Limb (tissue), 2 donors: ENCODE data around the gene POU2AF3.

ENCODE experiments used
- DNase-seq, 2 donors: peaks; one replicate each; pipeline ENCODE4 v3.0.0-alpha.2; 2016; ENCODE audit errors: extremely low spot score in 2 of 2

POU2AF3 gene

DNA sequence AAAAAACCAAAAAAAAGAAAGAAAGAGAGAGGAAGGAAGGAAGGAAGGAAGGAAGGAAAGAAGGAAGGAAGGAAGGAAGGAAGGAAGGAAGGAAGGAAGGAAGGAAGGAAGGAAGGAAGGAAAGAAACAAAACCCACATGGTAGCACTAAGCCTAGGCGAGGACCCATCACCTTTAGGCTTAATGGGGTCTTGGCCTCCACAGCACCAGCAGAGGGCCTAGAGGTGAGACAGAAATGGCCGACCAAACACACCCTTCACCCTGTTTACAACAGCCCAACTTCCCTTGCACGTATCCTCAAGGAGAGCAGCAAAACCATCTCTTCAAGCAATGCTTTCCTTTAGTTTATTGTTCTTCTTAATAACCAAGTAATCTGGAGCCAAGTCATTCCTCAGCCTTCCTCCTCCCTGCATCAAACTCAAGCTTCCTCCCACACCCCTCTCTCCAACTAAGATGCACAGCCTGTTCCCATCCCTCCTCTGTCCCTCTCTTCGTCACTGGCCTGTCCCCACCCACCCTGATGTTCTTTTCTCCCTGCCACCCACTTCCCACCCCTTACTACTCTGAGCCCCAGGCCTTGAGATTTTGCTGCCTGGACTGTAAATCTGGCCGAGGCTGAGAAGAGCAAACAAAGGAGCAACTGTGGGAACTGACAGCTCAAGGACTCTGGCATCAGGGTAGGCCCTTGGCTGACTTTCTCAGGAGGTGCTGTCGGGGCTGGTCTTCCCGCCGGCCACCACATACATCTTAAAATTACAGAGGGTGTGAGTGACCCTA, 54.8 kb downstream of the POU2AF3 start:
- no peak for DNase-seq

DNA sequence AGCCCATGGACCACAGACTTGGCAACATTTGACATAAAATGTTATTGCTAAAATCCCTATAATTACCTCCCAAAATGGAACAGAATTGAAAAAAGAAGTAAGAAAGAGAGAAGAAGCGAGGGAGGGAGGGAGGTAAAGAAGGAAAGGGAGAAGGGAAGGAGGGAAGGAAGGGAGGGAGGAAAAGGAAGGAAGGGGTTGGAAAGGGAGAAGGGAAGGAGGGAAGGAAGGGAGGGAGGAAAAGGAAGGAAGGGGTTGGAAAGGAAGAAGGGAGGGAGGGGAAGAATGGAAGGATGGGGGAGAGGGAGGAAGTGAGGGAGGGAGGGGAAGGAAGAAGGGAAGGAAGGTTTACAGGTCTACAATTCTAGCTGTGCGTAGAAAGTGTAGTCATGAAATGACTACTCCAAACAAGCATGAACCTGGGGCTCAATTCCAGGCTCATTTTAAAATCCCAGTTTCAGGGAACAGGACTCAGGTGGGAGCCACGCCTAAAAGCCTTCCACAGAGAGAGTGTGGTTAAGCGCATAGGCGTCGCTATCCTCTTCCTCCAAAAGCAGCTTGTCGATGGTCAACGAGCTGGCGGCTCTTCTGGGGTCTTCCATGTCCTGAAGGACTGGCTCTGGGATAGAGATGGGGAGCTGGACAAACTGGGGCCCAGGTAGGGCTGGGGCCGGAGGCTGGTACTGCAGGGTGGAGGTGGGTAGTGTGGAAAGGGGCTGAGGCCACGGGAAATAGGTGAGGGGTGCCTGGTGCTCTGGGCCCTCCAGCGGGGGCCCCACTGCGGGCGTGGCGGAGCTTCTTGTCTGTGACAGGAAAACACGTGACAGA, 55.6 kb downstream of the POU2AF3 start:
- no peak for DNase-seq

DNA sequence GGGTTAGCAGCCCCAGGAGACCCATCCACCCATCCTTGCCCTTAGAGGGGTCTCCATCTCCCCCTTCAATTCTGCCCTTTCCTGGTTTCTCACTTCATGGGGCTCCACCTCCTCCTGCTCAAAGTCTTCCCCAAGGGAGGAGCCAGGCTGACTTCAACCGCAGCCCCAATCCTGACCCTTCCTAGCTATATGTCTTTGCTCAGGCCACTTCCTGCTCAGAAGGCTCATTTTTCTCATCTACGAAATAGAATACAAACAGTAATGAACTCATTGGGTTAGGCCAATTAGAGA, 56.2 kb downstream of the POU2AF3 start:
- DNase-seq, result no peak

DNA sequence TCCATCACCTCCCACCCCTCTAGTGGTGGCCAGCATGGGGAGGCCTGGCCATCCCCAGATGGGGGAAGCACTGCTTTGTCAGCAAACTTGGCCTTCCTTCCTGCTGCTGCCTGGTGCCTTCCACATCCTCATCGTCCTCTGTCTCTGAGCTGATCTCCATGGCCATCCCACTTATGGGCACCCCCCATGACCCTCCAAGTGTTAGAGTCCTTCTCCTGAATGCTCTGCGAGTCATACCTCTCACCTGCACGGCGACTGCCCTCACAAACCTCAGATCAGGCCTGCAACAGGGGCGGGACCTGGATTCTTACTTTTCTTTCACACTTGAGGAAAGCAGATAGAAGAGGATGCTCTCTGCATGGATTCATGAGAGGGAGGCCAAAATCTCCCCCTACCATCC, 56.8 kb downstream of the POU2AF3 start:
- DNase-seq, result no peak

DNA sequence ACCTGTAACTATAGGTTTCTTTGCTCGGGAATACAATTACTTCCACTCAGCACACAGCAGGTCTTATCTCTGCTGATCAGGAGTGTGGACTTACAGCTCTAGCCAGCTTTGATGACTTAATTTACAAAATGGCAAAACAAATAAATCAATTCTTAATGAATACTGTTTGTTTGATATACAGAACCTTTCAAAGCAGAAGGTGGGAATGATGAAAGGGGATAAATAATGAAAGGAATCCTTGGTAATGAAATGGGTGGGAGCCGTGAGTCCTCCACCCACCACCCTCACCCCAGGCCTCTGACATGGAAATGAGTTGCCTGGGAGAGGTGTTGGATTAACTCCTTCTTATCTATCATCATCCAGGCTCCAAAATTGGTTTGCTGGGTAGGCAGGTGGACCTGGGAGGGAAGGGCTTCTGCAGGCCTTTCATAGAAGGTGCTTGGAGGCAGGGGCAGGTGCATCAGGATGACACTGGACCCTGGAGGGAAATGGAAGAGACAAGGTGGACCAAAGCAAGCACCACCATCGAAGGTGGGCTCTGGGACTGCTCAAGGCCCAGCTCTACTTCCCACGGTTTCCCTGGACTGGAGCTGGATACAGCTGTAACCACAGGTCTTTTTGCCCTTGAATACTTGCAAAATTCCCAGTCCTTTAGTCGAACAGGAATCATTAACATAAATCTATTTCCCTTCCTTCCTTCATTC, 57.8 kb downstream of the POU2AF3 start:
- DNase-seq, result no peak

DNA sequence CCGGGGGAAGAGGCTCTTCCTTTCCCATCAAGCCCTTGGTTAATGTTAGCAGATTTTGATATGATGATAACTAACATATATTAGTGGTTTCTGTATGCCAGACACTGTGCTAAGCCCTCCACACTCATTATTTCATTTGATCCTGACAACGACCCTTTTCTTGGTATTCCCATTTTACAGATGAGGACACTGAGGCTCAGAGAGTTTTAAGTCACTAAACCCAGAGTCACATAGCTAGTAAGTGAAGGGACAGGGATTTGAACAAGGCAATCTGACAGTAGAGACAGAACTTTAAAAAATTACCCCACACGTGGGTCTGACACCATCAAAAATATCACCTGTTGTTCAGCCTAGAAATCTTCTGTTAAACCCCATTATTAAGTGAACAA, 58.3 kb downstream of the POU2AF3 start:
- no peak for DNase-seq

DNA sequence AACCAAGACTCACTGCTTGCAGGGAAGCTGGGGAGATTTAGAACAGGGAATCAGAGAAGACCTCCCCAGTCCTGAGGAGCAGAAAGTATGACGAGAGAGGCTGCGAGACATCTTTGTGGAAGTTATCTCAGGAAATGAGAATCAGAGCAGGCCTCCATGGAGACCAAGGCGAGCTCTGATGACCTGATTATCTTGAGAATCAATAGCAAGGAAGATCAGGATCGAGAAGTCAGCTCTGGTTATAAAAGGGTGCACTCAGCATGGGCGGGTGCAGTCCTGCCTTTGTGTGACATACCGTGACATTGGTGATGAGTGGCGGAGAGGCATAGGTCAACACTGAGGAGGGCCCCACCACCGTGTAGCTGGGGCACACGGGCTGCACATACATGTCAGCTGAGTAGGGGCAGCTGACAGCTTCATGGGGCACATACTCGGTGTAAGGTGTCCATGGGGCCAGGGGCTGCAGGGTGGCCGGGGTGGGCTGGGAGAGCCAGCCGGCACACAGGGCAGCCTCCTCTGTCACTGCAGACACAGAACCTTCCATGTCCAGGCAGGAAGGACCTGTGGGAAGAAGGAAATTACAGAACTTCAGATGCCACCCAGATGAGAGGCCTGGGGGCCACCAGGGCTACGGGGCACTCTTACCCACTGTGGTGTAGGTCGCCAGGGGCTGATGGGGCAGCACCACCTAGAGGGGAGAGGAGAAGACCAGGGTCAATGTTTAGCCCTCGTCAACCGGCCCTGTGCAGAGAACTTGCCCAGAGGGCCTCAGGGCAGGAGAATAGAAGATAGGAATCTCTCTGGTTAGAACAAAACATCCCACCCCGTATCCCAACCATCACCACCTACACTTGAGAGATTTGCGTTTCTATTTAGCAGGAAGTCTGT, 59.0 kb downstream of the POU2AF3 start:
- DNase-seq, result no peak
